ENCODE measurements around the gene MZF1.
"Not testable (repeated sequence)": the region's sequence is repeated elsewhere in the genome, so short reads cannot be mapped to it uniquely, and the experiment has no call there.

Gene MZF1

GRCh38 chr19:58572818-58573657, at the start of gene MZF1:
TSS of gene MZF1 (minus strand) at chr19:58573335. CDS start at chr19:58571389, 1,946 bp downstream.
- Histone ChIP-seq H3K27me3 (ENCODE audit: control insufficient read depth, insufficient read depth, low read length) (no peaks in the 10 kb centered on the region), H3K9ac (ENCODE audit: low read length) (peak within 1 kb of the TSS; percentile 54), H3K9me3 (ENCODE audit: control insufficient read depth, low read length) (no peaks in the 10 kb centered on the region), H3K4me1 (ENCODE audit: control insufficient read depth, insufficient read depth, low read length) (peaks cover 18% of the 10 kb centered on the region), H3K4me3 (ENCODE audit: low read length) (peak within 1 kb of the TSS; percentile 56), H3K36me3 (ENCODE audit: control insufficient read depth, insufficient read depth, low read length) (no peaks in the 10 kb centered on the region)

DNA sequence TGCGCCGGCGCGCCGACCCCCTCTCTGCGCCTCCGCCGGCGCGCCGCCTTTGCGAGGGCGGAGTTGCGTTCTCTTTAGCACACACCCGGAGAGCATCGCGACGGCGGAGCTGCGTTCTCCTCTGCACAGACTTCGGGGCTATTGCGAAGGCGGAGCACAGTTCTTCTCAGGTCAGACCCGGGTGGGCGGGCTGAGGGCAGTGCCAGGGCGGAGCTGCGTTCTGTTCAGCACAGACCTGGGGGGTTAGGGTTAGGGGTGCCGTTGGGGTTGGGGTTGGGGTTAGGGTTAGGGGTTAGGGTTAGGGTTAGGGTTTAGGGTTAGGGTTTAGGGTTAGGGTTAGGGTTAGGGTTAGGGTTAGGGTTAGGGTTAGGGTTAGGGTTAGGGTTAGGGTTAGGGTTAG, 34.1 kb upstream of the MZF1 start:
- H3K4me3 ChIP-seq (ENCODE audit: low read length); H3K9ac ChIP-seq (ENCODE audit: low read length); H3K27me3 ChIP-seq (ENCODE audit: control insufficient read depth, insufficient read depth, low read length); H3K36me3 ChIP-seq (ENCODE audit: control insufficient read depth, insufficient read depth, low read length); H3K9me3 ChIP-seq (ENCODE audit: control insufficient read depth, low read length); H3K4me1 ChIP-seq (ENCODE audit: control insufficient read depth, insufficient read depth, low read length): not testable (repeated sequence)

DNA sequence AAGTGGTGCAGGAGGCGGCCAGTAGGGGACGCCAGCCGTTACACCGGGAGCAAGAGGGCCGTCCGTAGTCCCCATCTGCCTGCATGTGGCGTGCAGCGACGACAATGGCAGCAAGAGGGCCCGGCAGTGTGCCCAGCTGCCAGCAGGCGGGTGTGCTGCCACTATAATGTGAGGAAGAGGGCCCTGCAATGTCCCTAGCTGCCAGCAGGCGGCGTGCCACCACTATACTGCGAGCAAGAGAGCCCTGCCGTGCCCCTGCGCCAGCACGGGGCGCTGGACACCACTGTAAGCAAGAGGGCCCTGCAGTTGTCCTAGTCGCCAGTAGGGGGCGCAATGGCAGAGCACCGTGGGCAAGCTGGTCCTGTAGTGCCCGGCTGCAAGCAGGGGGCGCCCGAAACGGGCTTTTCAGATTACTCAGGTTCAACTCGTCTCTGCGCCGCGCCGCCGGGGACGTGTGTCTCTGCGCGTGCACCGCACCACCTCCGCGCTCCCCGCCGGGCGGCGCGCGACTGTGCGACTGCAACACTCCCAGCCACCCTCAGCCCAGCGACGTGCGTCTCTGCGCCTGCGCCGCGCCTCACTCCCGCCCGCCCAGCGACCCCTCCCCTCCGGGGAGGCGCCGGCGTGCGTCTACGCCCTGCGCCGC, 33.2 kb upstream of the MZF1 start:
- not testable (repeated sequence) for H3K36me3 ChIP-seq (ENCODE audit: control insufficient read depth, insufficient read depth, low read length); H3K27me3 ChIP-seq (ENCODE audit: control insufficient read depth, insufficient read depth, low read length); H3K4me1 ChIP-seq (ENCODE audit: control insufficient read depth, insufficient read depth, low read length); H3K9me3 ChIP-seq (ENCODE audit: control insufficient read depth, low read length); H3K4me3 ChIP-seq (ENCODE audit: low read length); H3K9ac ChIP-seq (ENCODE audit: low read length)

DNA sequence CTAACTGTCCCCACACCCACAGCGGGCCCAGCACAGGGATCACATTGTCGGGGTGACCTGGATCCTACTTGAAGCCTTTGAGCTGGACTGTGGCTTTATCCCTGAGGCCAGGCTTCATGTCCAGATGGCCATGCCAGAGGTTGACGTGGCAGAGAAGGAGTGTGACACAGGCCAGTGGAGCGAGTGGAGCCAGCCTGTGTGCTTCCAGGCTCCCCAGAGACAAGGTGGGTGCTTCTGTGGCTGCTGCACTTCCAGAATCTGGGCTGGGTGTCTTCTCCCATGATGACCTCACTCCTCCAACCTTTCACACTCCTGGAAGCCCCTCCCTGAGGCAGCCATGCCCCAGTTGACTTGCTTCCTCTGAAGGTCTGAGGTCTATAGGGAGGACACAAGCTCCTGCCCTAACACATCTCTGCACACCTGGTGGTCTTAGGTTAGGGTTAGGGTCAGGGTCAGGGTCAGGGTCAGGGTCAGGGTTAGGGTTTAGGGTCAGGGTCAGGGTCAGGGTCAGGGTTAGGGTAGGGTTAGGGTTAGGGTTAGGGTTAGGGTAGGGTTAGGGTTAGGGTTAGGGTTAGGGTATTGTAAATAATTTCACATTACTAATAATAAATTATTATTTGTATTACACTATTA, 13.1 kb upstream of the MZF1 start:
- Histone ChIP-seq H3K4me3 (ENCODE audit: low read length) (no peak overlapping the region), H3K36me3 (ENCODE audit: control insufficient read depth, insufficient read depth, low read length) (peaks cover 11% of the 10 kb centered on the region), H3K4me1 (ENCODE audit: control insufficient read depth, insufficient read depth, low read length) (peaks cover 2% of the 10 kb centered on the region), H3K27me3 (ENCODE audit: control insufficient read depth, insufficient read depth, low read length) (no peaks in the 10 kb centered on the region), H3K9ac (ENCODE audit: low read length) (no peak overlapping the region), H3K9me3 (ENCODE audit: control insufficient read depth, low read length) (no peaks in the 10 kb centered on the region)

- Histone ChIP-seq H3K36me3 (ENCODE audit: control insufficient read depth, insufficient read depth, low read length) (peaks cover 11% of the 10 kb centered on the region), H3K27me3 (ENCODE audit: control insufficient read depth, insufficient read depth, low read length) (no peaks in the 10 kb centered on the region), H3K4me1 (ENCODE audit: control insufficient read depth, insufficient read depth, low read length) (peaks cover 5% of the 10 kb centered on the region), H3K4me3 (ENCODE audit: low read length) (no peak overlapping the region), H3K9me3 (ENCODE audit: control insufficient read depth, low read length) (no peaks in the 10 kb centered on the region), H3K9ac (ENCODE audit: low read length) (no peak overlapping the region)
Observed at GRCh38 chr19:58585442-58586132, 12.5 kb upstream of the MZF1 start.

- Histone ChIP-seq H3K9me3 (ENCODE audit: control insufficient read depth, low read length) (no peaks in the 10 kb centered on the region), H3K27me3 (ENCODE audit: control insufficient read depth, insufficient read depth, low read length) (no peaks in the 10 kb centered on the region), H3K4me1 (ENCODE audit: control insufficient read depth, insufficient read depth, low read length) (peaks cover 5% of the 10 kb centered on the region), H3K4me3 (ENCODE audit: low read length) (no peak overlapping the region), H3K9ac (ENCODE audit: low read length) (no peak overlapping the region), H3K36me3 (ENCODE audit: control insufficient read depth, insufficient read depth, low read length) (peaks cover 11% of the 10 kb centered on the region)
Observed at GRCh38 chr19:58584498-58585441, 11.6 kb upstream of the MZF1 start.

- no peak overlapping the region for H3K9ac ChIP-seq (ENCODE audit: low read length)
- peaks cover 5% of the 10 kb centered on the region for H3K4me1 ChIP-seq (ENCODE audit: control insufficient read depth, insufficient read depth, low read length)
- H3K27me3 ChIP-seq (ENCODE audit: control insufficient read depth, insufficient read depth, low read length), result no peaks in the 10 kb centered on the region
- no peaks in the 10 kb centered on the region for H3K9me3 ChIP-seq (ENCODE audit: control insufficient read depth, low read length)
- peaks cover 11% of the 10 kb centered on the region for H3K36me3 ChIP-seq (ENCODE audit: control insufficient read depth, insufficient read depth, low read length)
- H3K4me3 ChIP-seq (ENCODE audit: low read length), result no peak overlapping the region
Observed at GRCh38 chr19:58582985-58583384, 9.8 kb upstream of the MZF1 start.

- H3K4me3 ChIP-seq (ENCODE audit: low read length), result no peak overlapping the region
- peak overlapping the region; percentile 23 for H3K9ac ChIP-seq (ENCODE audit: low read length)
- H3K4me1 ChIP-seq (ENCODE audit: control insufficient read depth, insufficient read depth, low read length), result peaks cover 5% of the 10 kb centered on the region
- H3K27me3 ChIP-seq (ENCODE audit: control insufficient read depth, insufficient read depth, low read length), result no peaks in the 10 kb centered on the region
- H3K9me3 ChIP-seq (ENCODE audit: control insufficient read depth, low read length), result no peaks in the 10 kb centered on the region
- peaks cover 11% of the 10 kb centered on the region for H3K36me3 ChIP-seq (ENCODE audit: control insufficient read depth, insufficient read depth, low read length)
Observed at GRCh38 chr19:58581227-58582141, 8.3 kb upstream of the MZF1 start.

- no peak overlapping the region for H3K4me3 ChIP-seq (ENCODE audit: low read length)
- H3K9me3 ChIP-seq (ENCODE audit: control insufficient read depth, low read length), result no peaks in the 10 kb centered on the region
- H3K4me1 ChIP-seq (ENCODE audit: control insufficient read depth, insufficient read depth, low read length), result peaks cover 5% of the 10 kb centered on the region
- H3K36me3 ChIP-seq (ENCODE audit: control insufficient read depth, insufficient read depth, low read length), result peaks cover 11% of the 10 kb centered on the region
- H3K27me3 ChIP-seq (ENCODE audit: control insufficient read depth, insufficient read depth, low read length), result no peaks in the 10 kb centered on the region
- H3K9ac ChIP-seq (ENCODE audit: low read length), result no peak overlapping the region
Observed at GRCh38 chr19:58579473-58580142, 6.5 kb upstream of the MZF1 start.
